Fibroblast of lung (primary cell): ENCODE results near the gene SYT9. TPM values are rescaled to one million over a fixed set of nuclear protein-coding genes. Genes with fewer than 3 reads are reported as not detected.

Experiments used
- DNase-seq, 2 donors: peaks; one replicate each; pipeline versions ENCODE4 v3.0.0 to v3.0.0-alpha.2; 2010; ENCODE audit warnings: low read depth in 2 of 2
- H2AFZ ChIP-seq: 2 replicates; pipeline ENCODE4 v1.5.1; 2012; ENCODE audit warnings: low read length, control low read depth, inconsistent platforms
- H3K27ac ChIP-seq: 2 replicates; pipeline ENCODE4 v1.5.1; 2011; ENCODE audit warnings: low read length, control low read depth; ENCODE audit not compliant: insufficient read depth
- H3K27me3 ChIP-seq: 2 replicates; pipeline ENCODE4 v1.5.1; 2011; ENCODE audit warnings: mild to moderate bottlenecking, low read length; ENCODE audit not compliant: control insufficient read depth, insufficient read depth
- H3K36me3 ChIP-seq: 2 replicates; pipeline ENCODE4 v1.5.1; 2011; ENCODE audit warnings: low read length; ENCODE audit not compliant: control insufficient read depth, insufficient read depth
- H3K4me1 ChIP-seq: 2 replicates; pipeline ENCODE4 v1.5.1; 2011; ENCODE audit warnings: low read length; ENCODE audit not compliant: control insufficient read depth, insufficient read depth; ENCODE audit errors: extremely low read depth
- H3K4me2 ChIP-seq: 2 replicates; pipeline ENCODE4 v1.5.1; 2011; ENCODE audit warnings: low read length, control low read depth; ENCODE audit not compliant: insufficient read depth; ENCODE audit errors: extremely low read depth
- H3K4me3 ChIP-seq, 4 experiments: fragments of 200-600 bp in 1 of 4; sonication (generic) in 1 of 4; replicated peaks in 1 of 4; 2 replicates each; pipeline ENCODE4 v1.5.1; 2011 to 2016; ENCODE audit warnings: low read length in 4 of 4, low read depth in 3 of 4, mild to moderate bottlenecking in 3 of 4, control low read depth in 2 of 4, inconsistent platforms in 1 of 4, mixed read lengths in 1 of 4; ENCODE audit not compliant: insufficient read depth in 1 of 4; ENCODE audit errors: control extremely low read depth in 1 of 4
- H3K79me2 ChIP-seq: 2 replicates; pipeline ENCODE4 v1.5.1; 2012; ENCODE audit warnings: mild to moderate bottlenecking, low read length, inconsistent platforms; ENCODE audit not compliant: control insufficient read depth, insufficient read depth
- H3K9ac ChIP-seq: 2 replicates; pipeline ENCODE4 v1.5.1; 2011; ENCODE audit warnings: mild to moderate bottlenecking, low read length, control low read depth; ENCODE audit not compliant: insufficient read depth
- H3K9me3 ChIP-seq: 2 replicates; pipeline ENCODE4 v1.5.1; 2012; ENCODE audit warnings: low read depth, low read length; ENCODE audit not compliant: control insufficient read depth, insufficient read depth
- H4K20me1 ChIP-seq: 2 replicates; pipeline ENCODE4 v1.5.1; 2011; ENCODE audit warnings: low read length; ENCODE audit not compliant: control insufficient read depth, insufficient read depth; ENCODE audit errors: extremely low read depth
- CTCF ChIP-seq, 2 donors: IDR thresholded peaks in 1 of 2; conservative IDR thresholded peaks in 1 of 2; 1 replicate in 1 of 2; 2 replicates in 1 of 2; pipeline ENCODE4 v1.5.1; 2011 to 2012; ENCODE audit warnings: low read length in 2 of 2, control low read depth in 1 of 2, inconsistent platforms in 1 of 2, low read depth in 1 of 2, mild to moderate bottlenecking in 1 of 2
- EZH2 ChIP-seq: IDR thresholded peaks from 2 replicates; pipeline ENCODE4 v1.5.1; 2012; ENCODE audit warnings: low read length, control low read depth, mild to moderate bottlenecking; ENCODE audit errors: missing control alignments
- polyA plus RNA-seq, 2 donors: library from polyadenylated mRNA; depleted of rRNA in 1 of 2; stranded (reverse) in 1 of 2; unstranded in 1 of 2; fragments of >200 nt; gene quantifications; 2 replicates each; pipeline ENCODE4 v1.2.1, GENCODE V29; 2011 to 2012; ENCODE audit warnings: missing spikeins in 1 of 2
- total RNA-seq: library from RNA; depleted of rRNA; stranded (reverse); fragments of >200 nt; gene quantifications from 2 replicates; pipeline ENCODE4 v1.2.1, GENCODE V29; 2014

The SYT9 gene
- total and polyA plus RNA-seq, 2 donors (not counting 1 experiment from before 2014, with no cell fraction given) = not detected

- no peak overlapping the region for H3K9ac ChIP-seq
- H3K79me2 ChIP-seq = no peaks in the 10 kb centered on the region
- no peak overlapping the region for H3K27ac ChIP-seq
- H3K4me3 ChIP-seq = no peak overlapping the region
- TF ChIP-seq EZH2 (no peak), CTCF (conservative IDR thresholded peaks at IDR 0.05 in 1 of 2, IDR thresholded peaks at IDR 0.05 in 1 of 2; ENCODE audit: low read depth in 1 of 2, low read length in 2 of 2) (no peak)
- H3K36me3 ChIP-seq = no peaks in the 10 kb centered on the region
- H2AFZ ChIP-seq = no peak overlapping the region
- H3K9me3 ChIP-seq = no peaks in the 10 kb centered on the region
- no peak overlapping the region for H3K4me2 ChIP-seq
- no peaks in the 10 kb centered on the region for H4K20me1 ChIP-seq
- DNase-seq = no peak
- H3K4me1 ChIP-seq = no peaks in the 10 kb centered on the region
- H3K27me3 ChIP-seq = no peaks in the 10 kb centered on the region
These were observed 183.5 kb downstream of the SYT9 start for GRCh38 chr11:7435176-7435575.

GRCh38 chr11:7436146-7436545 is 184.4 kb downstream of the SYT9 start:
- no peak overlapping the region for H3K4me2 ChIP-seq
- H3K27ac ChIP-seq = no peak overlapping the region
- no peaks in the 10 kb centered on the region for H3K9me3 ChIP-seq
- H3K36me3 ChIP-seq = no peaks in the 10 kb centered on the region
- no peak overlapping the region for H2AFZ ChIP-seq
- H3K4me1 ChIP-seq = no peaks in the 10 kb centered on the region
- H3K9ac ChIP-seq = no peak overlapping the region
- no peak for DNase-seq
- H3K27me3 ChIP-seq = no peaks in the 10 kb centered on the region
- TF ChIP-seq EZH2 = no peak
- TF ChIP-seq CTCF (conservative IDR thresholded peaks at IDR 0.05 in 1 of 2, IDR thresholded peaks at IDR 0.05 in 1 of 2; ENCODE audit: low read depth in 1 of 2, low read length in 2 of 2) = no peak
- no peaks in the 10 kb centered on the region for H4K20me1 ChIP-seq
- H3K79me2 ChIP-seq = no peaks in the 10 kb centered on the region
- H3K4me3 ChIP-seq = no peak overlapping the region

- Histone ChIP-seq H3K79me2 (no peaks in the 10 kb centered on the region), H4K20me1 (no peaks in the 10 kb centered on the region), H3K9me3 (no peaks in the 10 kb centered on the region), H3K9ac (no peak overlapping the region), H3K27me3 (no peaks in the 10 kb centered on the region), H3K4me1 (no peaks in the 10 kb centered on the region), H3K36me3 (no peaks in the 10 kb centered on the region), H3K4me3 (no peak overlapping the region), H3K4me2 (no peak overlapping the region), H2AFZ (no peak overlapping the region), H3K27ac (no peak overlapping the region)
- TF ChIP-seq CTCF (conservative IDR thresholded peaks at IDR 0.05 in 1 of 2, IDR thresholded peaks at IDR 0.05 in 1 of 2; ENCODE audit: low read depth in 1 of 2, low read length in 2 of 2) (no peak), EZH2 (no peak)
- DNase-seq = no peak
These were observed 185.0 kb downstream of the SYT9 start for GRCh38 chr11:7436657-7437056.
